BE2C (cell line): ENCODE measurements around the gene C10orf62.
"Not testable (repeated sequence)": the region's sequence is repeated elsewhere in the genome, so short reads cannot be mapped to it uniquely, and the experiment has no call there.

Experiments
- DNase-seq: peaks from one replicate; pipeline ENCODE4 v3.0.0-alpha.2; 2020
- H3K27me3 ChIP-seq: fragments of 250-450 bp; sonication (Bioruptor Pico); 2 replicates; pipeline ENCODE4 v1.5.1; 2020; ENCODE audit warnings: mild to moderate bottlenecking
- H3K36me3 ChIP-seq: fragments of 250-450 bp; sonication (Bioruptor Pico); 2 replicates; pipeline ENCODE4 v1.5.1; 2020; ENCODE audit warnings: mild to moderate bottlenecking
- H3K4me1 ChIP-seq: fragments of 250-450 bp; sonication (Bioruptor Pico); 2 replicates; pipeline ENCODE4 v1.5.1; 2020
- H3K4me3 ChIP-seq: 2 replicates; pipeline ENCODE4 v1.5.1; 2011; ENCODE audit warnings: low read depth, low read length
- H3K9me3 ChIP-seq: fragments of 250-450 bp; sonication (Bioruptor Pico); 2 replicates; pipeline ENCODE4 v1.5.1; 2020
- CTCF ChIP-seq: IDR thresholded peaks from 2 replicates; pipeline ENCODE4 v1.5.1; 2012; ENCODE audit warnings: mild to moderate bottlenecking, low read depth, low read length

The C10orf62 gene

DNA sequence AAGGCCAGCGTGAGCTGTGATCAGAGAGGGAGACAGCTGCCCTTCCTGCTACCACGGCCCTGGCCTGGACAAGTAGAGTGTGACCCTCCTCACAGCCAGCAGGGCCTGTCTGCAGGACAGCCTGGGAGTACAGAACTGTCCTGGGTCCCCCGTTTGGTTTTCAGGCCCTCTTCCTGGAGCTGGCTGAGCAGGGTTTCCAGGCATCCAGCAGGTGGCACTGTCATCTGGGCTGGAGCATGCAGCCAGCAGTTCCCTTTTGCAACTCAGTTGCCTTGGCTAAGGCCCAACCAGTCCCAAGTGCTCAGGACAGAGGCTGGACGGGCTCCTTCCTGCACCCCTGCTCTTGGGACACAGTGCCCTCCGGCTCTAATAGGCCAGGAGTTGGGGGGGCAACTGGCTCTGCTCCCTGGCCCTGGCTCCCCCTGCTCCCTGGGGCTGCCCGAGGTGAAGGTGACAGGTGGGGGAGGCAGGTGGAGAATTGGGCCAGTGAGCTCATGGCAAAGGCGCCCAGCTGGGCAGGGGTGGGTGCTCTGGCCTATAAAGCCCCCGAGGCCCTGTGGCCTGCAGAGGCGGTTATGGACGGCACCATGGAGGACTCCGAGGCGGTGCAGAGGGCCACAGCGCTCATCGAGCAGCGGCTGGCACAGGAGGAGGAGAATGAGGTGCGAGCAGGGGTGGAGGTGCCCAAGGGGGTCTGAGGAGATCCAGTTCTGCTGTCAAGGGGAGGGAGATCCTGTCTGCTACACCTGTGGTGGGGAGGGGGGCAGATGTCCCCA, 17.1 kb upstream of the C10orf62 start, which contains the start of gene ANKRD2:
TSS of gene ANKRD2 (plus strand) at position 566 of the 776 bp plus-strand sequence. CDS start at position 576, 10 bp downstream.
- no peaks in the 10 kb centered on the region for H3K36me3 ChIP-seq
- peak; percentile 80 for DNase-seq
- H3K27me3 ChIP-seq: no peaks in the 10 kb centered on the region
- peak; percentile 92 for TF ChIP-seq CTCF
- H3K9me3 ChIP-seq: no peaks in the 10 kb centered on the region
- peaks cover 8% of the 10 kb centered on the region; the same call in 1 of the 2 replicates for H3K4me1 ChIP-seq
- no peak within 1 kb of the TSS for H3K4me3 ChIP-seq

DNA sequence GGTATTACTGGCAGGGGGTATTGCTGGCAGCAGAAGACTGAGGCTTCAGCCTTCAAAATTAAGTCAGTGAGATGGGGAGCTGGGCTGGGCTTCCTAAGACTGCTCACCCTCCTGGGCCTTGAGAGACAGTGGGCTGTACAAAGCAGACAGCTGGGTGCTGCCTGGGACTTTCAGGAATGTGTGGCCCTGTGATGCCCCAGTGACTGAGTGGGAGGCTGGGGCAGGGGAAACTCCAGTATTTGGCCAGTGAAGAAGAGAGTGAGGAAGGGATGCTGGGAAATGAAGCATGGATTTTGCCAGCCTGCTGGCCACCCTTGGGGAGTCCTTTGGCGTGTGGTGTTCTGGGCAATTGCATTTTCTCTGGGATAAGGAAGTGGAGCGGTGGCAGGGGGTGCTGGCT, 16.5 kb upstream of the C10orf62 start:
- no peaks in the 10 kb centered on the region for H3K27me3 ChIP-seq
- no peak for TF ChIP-seq CTCF
- peaks cover 8% of the 10 kb centered on the region; the same call in 1 of the 2 replicates for H3K4me1 ChIP-seq
- H3K4me3 ChIP-seq: no peak overlapping the region
- DNase-seq: no peak
- H3K36me3 ChIP-seq: no peaks in the 10 kb centered on the region
- H3K9me3 ChIP-seq: no peaks in the 10 kb centered on the region

DNA sequence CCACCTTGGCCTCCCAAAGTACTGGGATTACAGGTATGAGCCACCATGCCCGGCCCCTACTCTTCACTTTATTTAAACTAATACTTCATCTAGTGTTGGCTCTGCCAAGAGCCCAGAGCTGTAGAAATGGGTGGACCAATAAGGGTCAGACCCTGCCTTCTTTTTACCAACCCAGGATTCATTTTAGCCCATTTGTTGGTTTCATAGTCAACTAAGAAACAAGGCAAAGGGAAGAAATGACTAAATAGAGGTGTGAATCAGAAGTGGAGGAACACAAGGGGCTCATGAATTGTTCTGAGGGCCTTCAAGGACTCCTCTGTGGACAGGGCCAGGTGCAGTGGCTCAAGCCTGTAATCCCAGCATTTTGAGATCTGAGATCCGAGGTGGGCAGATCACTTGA, 15.8 kb upstream of the C10orf62 start:
- Histone ChIP-seq H3K4me3 (no peak overlapping the region), H3K9me3 (no peaks in the 10 kb centered on the region), H3K4me1 (peaks cover 8% of the 10 kb centered on the region; the same call in 1 of the 2 replicates), H3K36me3 (no peaks in the 10 kb centered on the region), H3K27me3 (no peaks in the 10 kb centered on the region)
- DNase-seq: no peak
- TF ChIP-seq CTCF: no peak

- H3K4me3 ChIP-seq: no peak overlapping the region
- H3K4me1 ChIP-seq: peaks cover 8% of the 10 kb centered on the region; the same call in 1 of the 2 replicates
- no peaks in the 10 kb centered on the region for H3K27me3 ChIP-seq
- TF ChIP-seq CTCF: no peak
- peak; percentile 56 for DNase-seq
- H3K36me3 ChIP-seq: no peaks in the 10 kb centered on the region
- H3K9me3 ChIP-seq: no peaks in the 10 kb centered on the region
Observed at GRCh38 chr10:97574374-97575126, 15.0 kb upstream of the C10orf62 start.

- no peaks in the 10 kb centered on the region for H3K36me3 ChIP-seq
- no peak for DNase-seq
- H3K9me3 ChIP-seq: no peaks in the 10 kb centered on the region
- no peak overlapping the region for H3K4me3 ChIP-seq
- H3K27me3 ChIP-seq: no peaks in the 10 kb centered on the region
- no peak for TF ChIP-seq CTCF
- peaks cover 8% of the 10 kb centered on the region; the same call in 1 of the 2 replicates for H3K4me1 ChIP-seq
Observed at GRCh38 chr10:97575127-97575668, 14.3 kb upstream of the C10orf62 start.

GRCh38 chr10:97576487-97576886, 13.0 kb upstream of the C10orf62 start:
- H3K9me3 ChIP-seq, DNase-seq, H3K27me3 ChIP-seq, H3K4me1 ChIP-seq, H3K36me3 ChIP-seq, H3K4me3 ChIP-seq: not testable (repeated sequence)
